Body of pancreas (tissue), 4 donors: Measurements from ENCODE around the gene PALLD.

Source experiments
- POLR2A ChIP-seq, 3 donors: fragments of 450-650 bp; IDR thresholded peaks; one replicate each; pipeline ENCODE4 v1.6.1; 2016; ENCODE audit warnings: antibody characterized with exemption in 3 of 3, mild to moderate bottlenecking in 2 of 3
- TF ChIP-seq, protein P1 (sequence below), 7 experiments: fragments of 450-650 bp in 4 of 7; fragments of 200-600 bp in 3 of 7; sonication (generic) in 3 of 7; IDR thresholded peaks; one replicate each; pipeline ENCODE4 v1.5.1; 2016 to 2019; ENCODE audit warnings: antibody characterized with exemption in 7 of 7

GRCh38 chr4:168628251-168628650 is 131.4 kb downstream of the PALLD start:
- TF ChIP-seq, protein P1, sequence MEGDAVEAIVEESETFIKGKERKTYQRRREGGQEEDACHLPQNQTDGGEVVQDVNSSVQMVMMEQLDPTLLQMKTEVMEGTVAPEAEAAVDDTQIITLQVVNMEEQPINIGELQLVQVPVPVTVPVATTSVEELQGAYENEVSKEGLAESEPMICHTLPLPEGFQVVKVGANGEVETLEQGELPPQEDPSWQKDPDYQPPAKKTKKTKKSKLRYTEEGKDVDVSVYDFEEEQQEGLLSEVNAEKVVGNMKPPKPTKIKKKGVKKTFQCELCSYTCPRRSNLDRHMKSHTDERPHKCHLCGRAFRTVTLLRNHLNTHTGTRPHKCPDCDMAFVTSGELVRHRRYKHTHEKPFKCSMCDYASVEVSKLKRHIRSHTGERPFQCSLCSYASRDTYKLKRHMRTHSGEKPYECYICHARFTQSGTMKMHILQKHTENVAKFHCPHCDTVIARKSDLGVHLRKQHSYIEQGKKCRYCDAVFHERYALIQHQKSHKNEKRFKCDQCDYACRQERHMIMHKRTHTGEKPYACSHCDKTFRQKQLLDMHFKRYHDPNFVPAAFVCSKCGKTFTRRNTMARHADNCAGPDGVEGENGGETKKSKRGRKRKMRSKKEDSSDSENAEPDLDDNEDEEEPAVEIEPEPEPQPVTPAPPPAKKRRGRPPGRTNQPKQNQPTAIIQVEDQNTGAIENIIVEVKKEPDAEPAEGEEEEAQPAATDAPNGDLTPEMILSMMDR (IDR thresholded peaks at IDR 0.05), result no peak
- TF ChIP-seq POLR2A (IDR thresholded peaks at IDR 0.05), result no peak
